H1 (cell line): ENCODE results near the gene GHRL. TPM values are rescaled to one million over a fixed set of nuclear protein-coding genes. Genes with fewer than 3 reads are reported as not detected.

ENCODE experiments used
- CTCF ChIA-PET: fragments of 300-600 bp; sonication (Branson Sonifier 250); formaldehyde crosslinking; loops from one replicate; lab custom pipeline; 2021; ENCODE audit not compliant: partially characterized antibody; lab: Charles Lee
- POLR2A ChIA-PET: fragments of 300-600 bp; sonication (Branson Sonifier 250); formaldehyde crosslinking; loops from one replicate; lab custom pipeline; 2021; ENCODE audit warnings: inconsistent platforms; ENCODE audit not compliant: partially characterized antibody; lab: Charles Lee
- DNase-seq, 2 experiments: peaks; one replicate each; pipeline versions ENCODE4 v3.0.0 to v3.0.0-alpha.2; 2010 to 2022; ENCODE audit warnings: low spot score in 2 of 2, low read depth in 1 of 2, mixed read lengths in 1 of 2
- FAIRE-seq: peaks from 2 replicates; lab custom pipeline; 2011; peaks lifted over from hg19 to GRCh38; lab: Jason Lieb, UNC
- H2AFZ ChIP-seq: 2 replicates; pipeline ENCODE4 v1.8.1; 2012; ENCODE audit warnings: low read length, inconsistent platforms
- H2AK5ac ChIP-seq: 2 replicates; pipeline ENCODE4 v1.6.1; 2013; ENCODE audit warnings: low read depth, low read length
- H2BK120ac ChIP-seq: replicated peaks from 2 replicates; pipeline ENCODE3; 2013; ENCODE audit warnings: low read depth, low read length, inconsistent platforms
- H2BK12ac ChIP-seq: 2 replicates; pipeline ENCODE4 v1.6.1; 2013; ENCODE audit warnings: low read depth, low read length
- H2BK15ac ChIP-seq: 2 replicates; pipeline ENCODE4 v1.6.1; 2013; ENCODE audit warnings: low read length
- H2BK20ac ChIP-seq: 2 replicates; pipeline ENCODE4 v1.6.1; 2013; ENCODE audit warnings: low read length
- H2BK5ac ChIP-seq: 2 replicates; pipeline ENCODE4 v1.6.1; 2013; ENCODE audit warnings: low read depth, low read length
- H3K14ac ChIP-seq: 2 replicates; pipeline ENCODE4 v1.6.1; 2013; ENCODE audit warnings: inconsistent platforms; ENCODE audit not compliant: insufficient read length
- H3K18ac ChIP-seq: 2 replicates; pipeline ENCODE4 v1.6.1; 2013; ENCODE audit warnings: low read length; ENCODE audit errors: extremely low read depth
- H3K23ac ChIP-seq: 2 replicates; pipeline ENCODE4 v1.6.1; 2013; ENCODE audit warnings: inconsistent platforms; ENCODE audit not compliant: insufficient read length
- H3K23me2 ChIP-seq: 2 replicates; pipeline ENCODE4 v1.6.1; 2013; ENCODE audit warnings: low read depth, low read length
- H3K27ac ChIP-seq: 2 replicates; pipeline ENCODE4 v1.6.1; 2011; ENCODE audit warnings: low read depth, low read length, inconsistent platforms
- H3K27me3 ChIP-seq, 4 experiments: replicated peaks in 1 of 4; 1 replicate in 1 of 4; 2 replicates in 3 of 4; pipeline versions ENCODE4 v1.6.1 to v1.8.1; 2011 to 2013; ENCODE audit warnings: low read length in 3 of 4, mild to moderate bottlenecking in 3 of 4, inconsistent platforms in 2 of 4, mixed read lengths in 2 of 4, moderate library complexity in 1 of 4; ENCODE audit not compliant: control insufficient read depth in 3 of 4, insufficient read depth in 3 of 4; ENCODE audit errors: extremely low read depth in 1 of 4
- H3K36me3 ChIP-seq, 4 experiments: 2 replicates each; pipeline versions ENCODE4 v1.6.1 to v1.8.1; 2011 to 2013; ENCODE audit warnings: mild to moderate bottlenecking in 4 of 4, low read length in 3 of 4, moderate library complexity in 2 of 4, control low read depth in 1 of 4, inconsistent platforms in 1 of 4; ENCODE audit not compliant: insufficient read depth in 4 of 4, control insufficient read depth in 2 of 4
- H3K4ac ChIP-seq: replicated peaks from 2 replicates; pipeline ENCODE3; 2013; ENCODE audit warnings: low read length, low read depth, mixed read lengths, inconsistent platforms; ENCODE audit not compliant: insufficient read length
- H3K4me1 ChIP-seq, 4 experiments: replicated peaks in 1 of 4; 1 replicate in 1 of 4; 2 replicates in 3 of 4; pipeline versions ENCODE4 v1.6.1 to v1.8.1; 2011 to 2013; ENCODE audit warnings: low read length in 3 of 4, inconsistent platforms in 2 of 4, mixed read lengths in 1 of 4; ENCODE audit not compliant: insufficient read depth in 4 of 4, control insufficient read depth in 3 of 4
- H3K4me2 ChIP-seq, 2 experiments: 2 replicates each; pipeline versions ENCODE4 v1.6.1 to v1.8.1; 2011 to 2013; ENCODE audit warnings: low read depth in 2 of 2, low read length in 2 of 2, control low read depth in 1 of 2, inconsistent platforms in 1 of 2, mild to moderate bottlenecking in 1 of 2; ENCODE audit not compliant: insufficient read depth in 1 of 2
- H3K4me3 ChIP-seq, 4 experiments: fragments of 200-600, 300-600 bp in 1 of 4; sonication (generic), shearing (Covaris generic), sonication (Bioruptor Twin) in 1 of 4; 2 replicates each; pipeline versions ENCODE4 v1.5.1 to v1.8.1; 2011 to 2016; ENCODE audit warnings: low read length in 4 of 4, low read depth in 3 of 4, control low read depth in 2 of 4, inconsistent platforms in 2 of 4, mild to moderate bottlenecking in 2 of 4, mixed read lengths in 1 of 4, moderate library complexity in 1 of 4; ENCODE audit not compliant: insufficient read depth in 2 of 4; ENCODE audit errors: extremely low read depth in 1 of 4
- H3K56ac ChIP-seq: replicated peaks from 2 replicates; pipeline ENCODE3; 2013; ENCODE audit warnings: low read depth, mild to moderate bottlenecking, mixed read lengths, low read length, inconsistent platforms; ENCODE audit not compliant: insufficient read length
- H3K79me1 ChIP-seq: 2 replicates; pipeline ENCODE4 v1.6.1; 2013; ENCODE audit warnings: low read depth, low read length, control low read depth
- H3K79me2 ChIP-seq, 2 experiments: 2 replicates each; pipeline versions ENCODE4 v1.6.1 to v1.8.1; 2012 to 2013; ENCODE audit warnings: low read length in 2 of 2, mild to moderate bottlenecking in 2 of 2, inconsistent platforms in 1 of 2; ENCODE audit not compliant: insufficient read depth in 2 of 2, control insufficient read depth in 1 of 2
- H3K9ac ChIP-seq, 4 experiments: replicated peaks in 1 of 4; 1 replicate in 1 of 4; 2 replicates in 3 of 4; pipeline versions ENCODE4 v1.6.1 to v1.8.1; 2011 to 2013; ENCODE audit warnings: low read depth in 3 of 4, low read length in 3 of 4, control low read depth in 2 of 4, mild to moderate bottlenecking in 2 of 4, moderate library complexity in 2 of 4, inconsistent platforms in 1 of 4; ENCODE audit errors: extremely low read depth in 1 of 4
- H3K9me3 ChIP-seq, 2 experiments: 2 replicates each; pipeline versions ENCODE4 v1.6.1 to v1.8.1; 2012 to 2013; ENCODE audit warnings: mild to moderate bottlenecking in 2 of 2, moderate library complexity in 2 of 2, control low read depth in 1 of 2, inconsistent platforms in 1 of 2, low read depth in 1 of 2, low read length in 1 of 2, mixed read lengths in 1 of 2; ENCODE audit not compliant: insufficient read depth in 2 of 2
- H4K20me1 ChIP-seq, 2 experiments: replicated peaks in 1 of 2; 2 replicates each; pipeline versions ENCODE3 to v1.8.1; 2011 to 2013; ENCODE audit warnings: inconsistent platforms in 2 of 2, low read length in 2 of 2, mild to moderate bottlenecking in 1 of 2; ENCODE audit not compliant: insufficient read depth in 2 of 2, control insufficient read depth in 1 of 2
- H4K5ac ChIP-seq: 2 replicates; pipeline ENCODE4 v1.6.1; 2013; ENCODE audit warnings: low read length, low read depth, mixed read lengths, inconsistent platforms; ENCODE audit not compliant: insufficient read length
- H4K8ac ChIP-seq: 2 replicates; pipeline ENCODE4 v1.8.0; 2013; ENCODE audit warnings: mild to moderate bottlenecking, moderate library complexity, low read length, inconsistent platforms; ENCODE audit not compliant: insufficient read depth; ENCODE audit errors: extremely low read depth
- H4K91ac ChIP-seq: replicated peaks from 2 replicates; pipeline ENCODE3; 2013; ENCODE audit warnings: low read length, mixed read lengths, inconsistent platforms; ENCODE audit not compliant: insufficient read length
- ATF2 ChIP-seq: IDR thresholded peaks from 2 replicates; pipeline ENCODE4 v1.6.1; 2012; ENCODE audit warnings: low read length, inconsistent platforms
- BRCA1 ChIP-seq: IDR thresholded peaks from 2 replicates; pipeline ENCODE4 v1.6.1; 2012; ENCODE audit warnings: low read depth, low read length, improper control_type of control experiment
- CTBP2 ChIP-seq: IDR thresholded peaks from 2 replicates; pipeline ENCODE4 v1.7.0; 2011; ENCODE audit warnings: borderline replicate concordance, mild to moderate bottlenecking, moderate library complexity, mixed read lengths, low read length; ENCODE audit not compliant: insufficient read depth, insufficient read length
- KDM4A ChIP-seq: IDR thresholded peaks from one replicate; pipeline ENCODE4 v1.7.1; 2012; ENCODE audit warnings: low read depth, mild to moderate bottlenecking, moderate library complexity, low read length, inconsistent platforms; ENCODE audit not compliant: severe bottlenecking
- MAX ChIP-seq: IDR thresholded peaks from 2 replicates; pipeline ENCODE4 v1.6.1; 2012; ENCODE audit warnings: inconsistent platforms
- RBBP5 ChIP-seq: IDR thresholded peaks from 2 replicates; pipeline ENCODE4 v1.7.1; 2012; ENCODE audit warnings: low read depth, mild to moderate bottlenecking, inconsistent platforms, low read length, moderate library complexity, borderline replicate concordance
- RNF2 ChIP-seq: fragments of 200-900, 300-1000 bp; sonication (generic); IDR thresholded peaks from 2 replicates; pipeline ENCODE4 v1.7.1; 2016; ENCODE audit warnings: borderline replicate concordance, low read depth, mild to moderate bottlenecking, antibody characterized with exemption, low read length; ENCODE audit not compliant: poor library complexity, severe bottlenecking; ENCODE audit errors: missing control alignments
- SUZ12 ChIP-seq: fragments of 200-600 bp; sonication (generic); IDR thresholded peaks from 2 replicates; pipeline ENCODE4 v1.6.1; 2012; ENCODE audit warnings: mild to moderate bottlenecking, inconsistent platforms, low read length, moderate library complexity, mixed read lengths
- TEAD4 ChIP-seq: IDR thresholded peaks from 2 replicates; pipeline ENCODE4 v1.6.1; 2012; ENCODE audit warnings: low read depth, low read length, inconsistent platforms, mixed read lengths
- ZNF274 ChIP-seq: IDR thresholded peaks from 2 replicates; pipeline ENCODE4 v1.7.0; 2012; ENCODE audit warnings: low read length, borderline replicate concordance; ENCODE audit errors: extremely low read depth
- WGBS, 2 experiments: shearing (Covaris generic) in 1 of 2; methylation state at CpG; one replicate each; pipeline versions ENCODE4 v1.1.6 to v1.1.7; 2013 to 2015; ENCODE audit warnings: low lambda C conversion rate in 2 of 2, mixed read lengths in 2 of 2, inconsistent platforms in 1 of 2, low coverage in 1 of 2, missing lambda C conversion rate in 1 of 2; ENCODE audit not compliant: insufficient replicate concordance in 2 of 2, insufficient coverage in 1 of 2, insufficient read length in 1 of 2; ENCODE audit errors: extremely low coverage in 1 of 2, missing lambda C conversion rate in 1 of 2; 5-methylcytosine and 5-hydroxymethylcytosine counted together
- polyA plus RNA-seq, 7 experiments: library from polyadenylated mRNA; depleted of rRNA in 3 of 7; stranded (reverse) in 5 of 7; unstranded in 2 of 7; fragments of >200 nt in 5 of 7; fragments of 200-250 nt in 2 of 7; gene quantifications; 1 replicate in 5 of 7; 2 replicates in 1 of 7; 4 replicates in 1 of 7; pipeline versions ENCODE4 v1.2.1 to v1.2.3, GENCODE V29; 2011 to 2013; ENCODE audit warnings: missing spikeins in 2 of 7, mixed read lengths in 2 of 7
- total RNA-seq: library from RNA; stranded (reverse); fragmentation: NEBNext Ultra II Directional; extraction: Animal tissue kit (Norgen Biotek cat#: 25700); gene quantifications from 2 replicates; pipeline ENCODE4 v1.2.1, GENCODE V29; 2021

GHRL gene
- total and polyA plus RNA-seq, 2 of the 8 experiments (the other 6 are each of a cell fraction or from before 2014, with no cell fraction given): 0.32 to 0.35 TPM

GRCh38 chr3:10329495-10330015 is 36.8 kb upstream of the GHRL start:
- Histone ChIP-seq H3K23ac (no peak overlapping the region), H2AK5ac (no peak overlapping the region), H2BK120ac (no peak overlapping the region), H3K18ac (no peak overlapping the region), H3K4ac (no peak overlapping the region), H4K5ac (no peak overlapping the region), H3K79me2 (no peaks in the 10 kb centered on the region), H2BK12ac (no peak overlapping the region), H4K20me1 (no peaks in the 10 kb centered on the region), H2BK20ac (no peak overlapping the region), H3K9ac (no peak overlapping the region), H3K4me1 (no peaks in the 10 kb centered on the region; a peak in 1 of 7 replicates), H3K27ac (no peak overlapping the region), H3K14ac (no peak overlapping the region), H2AFZ (no peak overlapping the region), H3K36me3 (no peaks in the 10 kb centered on the region), H3K4me2 (no peak overlapping the region), H2BK15ac (no peak overlapping the region), H3K56ac (no peak overlapping the region), H2BK5ac (no peak overlapping the region), H3K27me3 (peaks cover 0 to 4% (median 1%) of the 10 kb centered on the region in 4 experiments; a peak in 3 of 7 replicates), H4K91ac (no peak overlapping the region), H3K79me1 (no peaks in the 10 kb centered on the region), H3K9me3 (no peaks in the 10 kb centered on the region), H3K23me2 (no peaks in the 10 kb centered on the region; the same call in 1 of the 2 replicates), H4K8ac (no peak overlapping the region), H3K4me3 (no peak overlapping the region)
- ChIA-PET POLR2A (interaction anchor here (1.1 kb wide), 1 partner anchor 9 kb away, joined by 4 read pairs; the partner anchor contains the start of gene SEC13), CTCF (interaction anchor here (0.6 to 3.4 kb wide), 4 partner anchors 12 to 409 kb away, joined by 3 to 19 read pairs (median 4); no protein-coding TSS in a partner anchor)
- no peak for FAIRE-seq
- no peak for DNase-seq
- WGBS, 2 experiments: 86% methylated on average over 14 of the region's 14 CpGs; no CpG with 5 or more reads in 1 of the 2 experiments
- TF ChIP-seq RNF2: no peak
- TF ChIP-seq MAX: no peak
- no peak for TF ChIP-seq ZNF274
- no peak for TF ChIP-seq TEAD4
- no peak for TF ChIP-seq KDM4A
- no peak for TF ChIP-seq BRCA1
- no peak for TF ChIP-seq SUZ12
- no peak for TF ChIP-seq CTBP2
- no peak for TF ChIP-seq ATF2
- no peak for TF ChIP-seq RBBP5
